ENCODE measurements around the gene AKR1C8. TPM values are rescaled to one million over a fixed set of nuclear protein-coding genes. Genes with fewer than 3 reads are reported as not detected.
"Not testable (repeated sequence)": the region's sequence is repeated elsewhere in the genome, so short reads cannot be mapped to it uniquely, and the experiment has no call there.

Gene AKR1C8
- polyA plus RNA-seq, 1 donor from 2014 or later = 0.54 TPM

DNA sequence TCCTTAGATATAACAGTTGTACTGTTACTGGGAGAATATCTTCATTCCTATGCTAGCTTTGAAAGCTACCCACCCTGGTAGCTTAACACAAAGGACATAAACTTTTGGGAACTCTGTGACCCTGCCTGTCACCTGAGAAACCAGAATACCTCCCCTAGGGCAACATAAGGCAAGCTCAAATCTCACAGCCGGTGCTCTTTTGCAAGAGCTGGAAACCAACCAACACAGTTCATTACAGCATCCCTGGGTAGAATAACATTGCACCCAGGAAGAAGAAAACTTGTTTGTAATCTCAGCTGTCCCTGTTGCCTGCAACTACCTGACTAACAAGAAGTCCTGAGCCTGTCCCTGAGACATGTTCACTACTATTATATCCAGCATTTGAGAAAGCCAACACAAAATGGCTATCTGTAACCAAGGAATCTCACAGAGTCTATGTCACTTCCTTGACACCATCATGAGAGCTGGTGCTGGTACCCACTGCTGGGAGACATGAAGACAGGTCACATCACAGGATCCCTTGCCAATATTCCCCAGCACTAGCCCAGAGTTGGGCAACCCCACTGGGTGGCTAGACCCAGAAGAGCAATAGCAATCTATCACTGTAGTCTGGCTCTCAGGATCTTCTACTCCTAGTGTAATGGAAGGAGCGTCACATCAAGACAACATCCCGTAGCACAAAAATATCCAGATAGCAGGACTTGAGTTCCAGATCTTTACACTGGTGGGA lies 59.5 kb downstream of the AKR1C8 start:
- H3K4me2 ChIP-seq (ENCODE audit: low read length) = no peak overlapping the region
- H4K20me1 ChIP-seq (ENCODE audit: insufficient read depth) = no peaks in the 10 kb centered on the region
- no peak overlapping the region for H3K4me3 ChIP-seq (ENCODE audit: low read length)
- H3K9me3 ChIP-seq (ENCODE audit: low read length) = no peaks in the 10 kb centered on the region
- H3K9me2 ChIP-seq (ENCODE audit: insufficient read depth, low read length) = no peaks in the 10 kb centered on the region
- H3K27me3 ChIP-seq (ENCODE audit: insufficient read depth, low read depth, low read length) = no peaks in the 10 kb centered on the region
- no peak overlapping the region for H3K27ac ChIP-seq (ENCODE audit: low read length)
- H3K79me2 ChIP-seq (replicated peaks; ENCODE audit: insufficient read depth, low read length) = no peaks in the 10 kb centered on the region
- H2AFZ ChIP-seq (ENCODE audit: low read depth, low read length) = no peak overlapping the region
- no peaks in the 10 kb centered on the region for H3F3A ChIP-seq (ENCODE audit: insufficient read depth, low read length, poor library complexity, severe bottlenecking)
- no peak overlapping the region for H3K9ac ChIP-seq (ENCODE audit: low read length)
- H3K36me3 ChIP-seq (ENCODE audit: insufficient read depth, low read length) = no peaks in the 10 kb centered on the region
- TF ChIP-seq, protein P1, sequence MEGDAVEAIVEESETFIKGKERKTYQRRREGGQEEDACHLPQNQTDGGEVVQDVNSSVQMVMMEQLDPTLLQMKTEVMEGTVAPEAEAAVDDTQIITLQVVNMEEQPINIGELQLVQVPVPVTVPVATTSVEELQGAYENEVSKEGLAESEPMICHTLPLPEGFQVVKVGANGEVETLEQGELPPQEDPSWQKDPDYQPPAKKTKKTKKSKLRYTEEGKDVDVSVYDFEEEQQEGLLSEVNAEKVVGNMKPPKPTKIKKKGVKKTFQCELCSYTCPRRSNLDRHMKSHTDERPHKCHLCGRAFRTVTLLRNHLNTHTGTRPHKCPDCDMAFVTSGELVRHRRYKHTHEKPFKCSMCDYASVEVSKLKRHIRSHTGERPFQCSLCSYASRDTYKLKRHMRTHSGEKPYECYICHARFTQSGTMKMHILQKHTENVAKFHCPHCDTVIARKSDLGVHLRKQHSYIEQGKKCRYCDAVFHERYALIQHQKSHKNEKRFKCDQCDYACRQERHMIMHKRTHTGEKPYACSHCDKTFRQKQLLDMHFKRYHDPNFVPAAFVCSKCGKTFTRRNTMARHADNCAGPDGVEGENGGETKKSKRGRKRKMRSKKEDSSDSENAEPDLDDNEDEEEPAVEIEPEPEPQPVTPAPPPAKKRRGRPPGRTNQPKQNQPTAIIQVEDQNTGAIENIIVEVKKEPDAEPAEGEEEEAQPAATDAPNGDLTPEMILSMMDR (IDR thresholded peaks at IDR 0.05; ENCODE audit: poor library complexity, severe bottlenecking) = no peak
- TF ChIP-seq EP300 (conservative IDR thresholded peaks at IDR 0.05; ENCODE audit: poor library complexity, severe bottlenecking) (no peak), MXI1 (conservative IDR thresholded peaks at IDR 0.05; ENCODE audit: poor library complexity, severe bottlenecking) (no peak), RAD21 (conservative IDR thresholded peaks at IDR 0.05) (no peak), POLR2AphosphoS5 (IDR thresholded peaks at IDR 0.05) (no peak), TAF1 (IDR thresholded peaks at IDR 0.05; ENCODE audit: low read depth) (no peak), EZH2 (IDR thresholded peaks at IDR 0.05; ENCODE audit: borderline replicate concordance, insufficient read depth, low read length, poor library complexity, severe bottlenecking) (no peak), SMC3 (conservative IDR thresholded peaks at IDR 0.05; ENCODE audit: poor library complexity) (no peak)
- TF ChIP-seq, protein P2, sequence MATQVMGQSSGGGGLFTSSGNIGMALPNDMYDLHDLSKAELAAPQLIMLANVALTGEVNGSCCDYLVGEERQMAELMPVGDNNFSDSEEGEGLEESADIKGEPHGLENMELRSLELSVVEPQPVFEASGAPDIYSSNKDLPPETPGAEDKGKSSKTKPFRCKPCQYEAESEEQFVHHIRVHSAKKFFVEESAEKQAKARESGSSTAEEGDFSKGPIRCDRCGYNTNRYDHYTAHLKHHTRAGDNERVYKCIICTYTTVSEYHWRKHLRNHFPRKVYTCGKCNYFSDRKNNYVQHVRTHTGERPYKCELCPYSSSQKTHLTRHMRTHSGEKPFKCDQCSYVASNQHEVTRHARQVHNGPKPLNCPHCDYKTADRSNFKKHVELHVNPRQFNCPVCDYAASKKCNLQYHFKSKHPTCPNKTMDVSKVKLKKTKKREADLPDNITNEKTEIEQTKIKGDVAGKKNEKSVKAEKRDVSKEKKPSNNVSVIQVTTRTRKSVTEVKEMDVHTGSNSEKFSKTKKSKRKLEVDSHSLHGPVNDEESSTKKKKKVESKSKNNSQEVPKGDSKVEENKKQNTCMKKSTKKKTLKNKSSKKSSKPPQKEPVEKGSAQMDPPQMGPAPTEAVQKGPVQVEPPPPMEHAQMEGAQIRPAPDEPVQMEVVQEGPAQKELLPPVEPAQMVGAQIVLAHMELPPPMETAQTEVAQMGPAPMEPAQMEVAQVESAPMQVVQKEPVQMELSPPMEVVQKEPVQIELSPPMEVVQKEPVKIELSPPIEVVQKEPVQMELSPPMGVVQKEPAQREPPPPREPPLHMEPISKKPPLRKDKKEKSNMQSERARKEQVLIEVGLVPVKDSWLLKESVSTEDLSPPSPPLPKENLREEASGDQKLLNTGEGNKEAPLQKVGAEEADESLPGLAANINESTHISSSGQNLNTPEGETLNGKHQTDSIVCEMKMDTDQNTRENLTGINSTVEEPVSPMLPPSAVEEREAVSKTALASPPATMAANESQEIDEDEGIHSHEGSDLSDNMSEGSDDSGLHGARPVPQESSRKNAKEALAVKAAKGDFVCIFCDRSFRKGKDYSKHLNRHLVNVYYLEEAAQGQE (IDR thresholded peaks at IDR 0.05; ENCODE audit: borderline replicate concordance) = no peak

DNA sequence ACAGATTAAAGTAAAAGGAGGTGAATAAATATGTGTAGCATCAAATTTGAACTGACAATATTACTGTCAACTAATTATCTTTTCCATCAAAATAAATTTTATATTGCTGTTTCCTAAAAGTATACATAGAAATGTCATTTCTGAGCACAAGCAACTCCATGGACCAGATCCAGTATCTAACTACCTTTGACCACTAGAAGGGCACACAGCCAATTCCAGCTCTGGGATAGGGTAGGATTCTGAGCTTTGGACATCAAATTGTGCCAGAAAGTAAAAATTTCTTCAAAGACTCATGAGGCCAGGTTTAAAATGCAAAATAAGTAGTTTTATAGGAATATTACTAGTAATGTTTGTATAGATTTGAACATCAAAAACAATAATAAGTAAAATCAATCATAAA lies 61.1 kb downstream of the AKR1C8 start:
- no peaks in the 10 kb centered on the region for H4K20me1 ChIP-seq (ENCODE audit: insufficient read depth)
- H3K36me3 ChIP-seq (ENCODE audit: insufficient read depth, low read length) = no peaks in the 10 kb centered on the region
- no peaks in the 10 kb centered on the region for H3K9me2 ChIP-seq (ENCODE audit: insufficient read depth, low read length)
- no peak overlapping the region for H3K4me2 ChIP-seq (ENCODE audit: low read length)
- H3F3A ChIP-seq (ENCODE audit: insufficient read depth, low read length, poor library complexity, severe bottlenecking) = no peaks in the 10 kb centered on the region
- no peak overlapping the region for H3K27ac ChIP-seq (ENCODE audit: low read length)
- H2AFZ ChIP-seq (ENCODE audit: low read depth, low read length) = no peak overlapping the region
- H3K4me3 ChIP-seq (ENCODE audit: low read length) = no peak overlapping the region
- no peaks in the 10 kb centered on the region for H3K79me2 ChIP-seq (replicated peaks; ENCODE audit: insufficient read depth, low read length)
- no peaks in the 10 kb centered on the region for H3K27me3 ChIP-seq (ENCODE audit: insufficient read depth, low read depth, low read length)
- H3K9me3 ChIP-seq (ENCODE audit: low read length) = no peaks in the 10 kb centered on the region
- TF ChIP-seq RAD21 (conservative IDR thresholded peaks at IDR 0.05) (no peak), MXI1 (conservative IDR thresholded peaks at IDR 0.05; ENCODE audit: poor library complexity, severe bottlenecking) (no peak)
- TF ChIP-seq, protein P1 (IDR thresholded peaks at IDR 0.05; ENCODE audit: poor library complexity, severe bottlenecking) = no peak
- TF ChIP-seq, protein P2 (IDR thresholded peaks at IDR 0.05; ENCODE audit: borderline replicate concordance) = no peak
- H3K9ac ChIP-seq (ENCODE audit: low read length) = no peak overlapping the region

DNA sequence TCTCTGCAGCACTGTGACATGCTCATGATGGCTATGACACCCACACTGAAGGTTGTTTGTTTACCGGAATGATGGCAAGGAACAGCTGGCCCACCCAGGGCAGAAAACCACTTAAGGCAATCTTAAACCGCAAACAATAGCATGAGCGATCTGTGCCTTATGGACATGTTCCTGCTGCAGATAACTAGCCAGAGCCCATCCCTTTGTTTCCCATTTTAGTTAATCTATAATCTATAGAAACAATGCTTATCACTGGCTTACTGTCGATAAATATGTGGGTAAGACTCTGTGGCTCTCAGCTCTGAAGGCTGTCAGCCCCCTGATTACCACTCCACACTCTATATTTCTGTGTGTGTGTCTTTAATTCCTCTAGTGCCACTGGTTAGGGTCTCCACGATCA lies 65.0 kb downstream of the AKR1C8 start:
- H3K4me2 ChIP-seq (ENCODE audit: low read length); H2AFZ ChIP-seq (ENCODE audit: low read depth, low read length); H3K9me2 ChIP-seq (ENCODE audit: insufficient read depth, low read length); H3K9ac ChIP-seq (ENCODE audit: low read length); H3F3A ChIP-seq (ENCODE audit: insufficient read depth, low read length, poor library complexity, severe bottlenecking); H3K27ac ChIP-seq (ENCODE audit: low read length); H3K36me3 ChIP-seq (ENCODE audit: insufficient read depth, low read length); H3K4me3 ChIP-seq (ENCODE audit: low read length); H4K20me1 ChIP-seq (ENCODE audit: insufficient read depth); H3K9me3 ChIP-seq (ENCODE audit: low read length); H3K79me2 ChIP-seq (replicated peaks; ENCODE audit: insufficient read depth, low read length); H3K27me3 ChIP-seq (ENCODE audit: insufficient read depth, low read depth, low read length): not testable (repeated sequence)
